ENCODE data around the gene ANKRD16. TPM values are rescaled to one million over a fixed set of nuclear protein-coding genes. Genes with fewer than 3 reads are reported as not detected.

The ANKRD16 gene
- total and polyA plus RNA-seq, 2 of the 13 experiments (the other 11 are each of a cell fraction or from before 2014, with no cell fraction given): 8.0 to 11.4 TPM

GRCh38 chr10:5904227-5904626 is 14.5 kb upstream of the ANKRD16 start:
- H3K27ac ChIP-seq (ENCODE audit: extremely low read length, insufficient read depth, low read length): no peak overlapping the region
- in situ Hi-C loops (cut with HindIII; ENCODE audit: extremely low pct_ligation_motif_present, low pct_unique_long_range_greater_than_20kb): no loop called here
- H3K4me2 ChIP-seq (ENCODE audit: low read depth, low read length): no peak overlapping the region
- intact Hi-C loops (cut with micrococcal nuclease; ENCODE audit: unreplicated experiment): no loop called here
- BruUV-seq (replicated peaks): no TSS peak
- DNase-seq (ENCODE audit: low spot score) (no peak), FAIRE-seq (no peak), ATAC-seq (no peak)
- no peaks in the 10 kb centered on the region for H3K27me3 ChIP-seq (ENCODE audit: control insufficient read depth in 1 of 2, insufficient read depth in 2 of 2, low read length in 2 of 2)
- H4K20me1 ChIP-seq (ENCODE audit: insufficient read depth, low read length): no peaks in the 10 kb centered on the region
- no peaks in the 10 kb centered on the region for H3K9me3 ChIP-seq (ENCODE audit: low read length)
- no peaks in the 10 kb centered on the region for H3K4me1 ChIP-seq (ENCODE audit: insufficient read depth, low read length)
- no peak overlapping the region for H2AFZ ChIP-seq (ENCODE audit: low read length)
- 74% methylated on average over 4 of the region's 4 CpGs for WGBS (ENCODE audit: low lambda C conversion rate)
- CTCF ChIA-PET (ENCODE audit: low intra/inter-chr PET ratio, low total read pairs): no interaction called here
- peaks cover 9% of the 10 kb centered on the region for H3K79me2 ChIP-seq (ENCODE audit: insufficient read depth, low read length)
- no peak overlapping the region for H3K9ac ChIP-seq (ENCODE audit: insufficient read depth, low read depth, low read length)
- no peak overlapping the region for H3K4me3 ChIP-seq (replicated peaks in 1 of 3; ENCODE audit: insufficient read depth in 1 of 3, low read depth in 2 of 3, low read length in 3 of 3)
- POLR2A ChIA-PET: no interaction called here
- no peak for TF ChIP-seq ZEB1 (IDR thresholded peaks at IDR 0.05; ENCODE audit: insufficient replicate concordance, low read depth)
- TF ChIP-seq ZNF224 (CRISPR knock-in tag; IDR thresholded peaks at IDR 0.05): no peak
- TF ChIP-seq IKZF5 (CRISPR knock-in tag; IDR thresholded peaks at IDR 0.05): no peak
- no peak for TF ChIP-seq ATF2 (CRISPR knock-in tag; IDR thresholded peaks at IDR 0.05)
- no peak for TF ChIP-seq ZNF232 (CRISPR knock-in tag; IDR thresholded peaks at IDR 0.05; ENCODE audit: borderline replicate concordance)
- TF ChIP-seq HNF1B (CRISPR knock-in tag; IDR thresholded peaks at IDR 0.05): no peak
- TF ChIP-seq PITX1 (CRISPR knock-in tag; IDR thresholded peaks at IDR 0.05): no peak
- TF ChIP-seq ZNF282 (IDR thresholded peaks at IDR 0.05; ENCODE audit: partially characterized antibody): no peak
- no peak for TF ChIP-seq SRY (CRISPR knock-in tag; IDR thresholded peaks at IDR 0.05)
- TF ChIP-seq ZNF619 (CRISPR knock-in tag; IDR thresholded peaks at IDR 0.05): no peak
- no peak for TF ChIP-seq ZNF468 (CRISPR knock-in tag; IDR thresholded peaks at IDR 0.05)
- H3K36me3 ChIP-seq (replicated peaks in 1 of 2; ENCODE audit: control insufficient read depth in 1 of 2, insufficient read depth in 2 of 2, low read length in 2 of 2): peaks cover 10 to 19% of the 10 kb centered on the region in 2 experiments
